ENCODE results near the gene CCL16. TPM values are rescaled to one million over a fixed set of nuclear protein-coding genes. Genes with fewer than 3 reads are reported as not detected.
"Not testable (repeated sequence)": the region's sequence is repeated elsewhere in the genome, so short reads cannot be mapped to it uniquely, and the experiment has no call there.

Gene CCL16
- total RNA-seq, 1 donor from 2014 or later: not detected

DNA sequence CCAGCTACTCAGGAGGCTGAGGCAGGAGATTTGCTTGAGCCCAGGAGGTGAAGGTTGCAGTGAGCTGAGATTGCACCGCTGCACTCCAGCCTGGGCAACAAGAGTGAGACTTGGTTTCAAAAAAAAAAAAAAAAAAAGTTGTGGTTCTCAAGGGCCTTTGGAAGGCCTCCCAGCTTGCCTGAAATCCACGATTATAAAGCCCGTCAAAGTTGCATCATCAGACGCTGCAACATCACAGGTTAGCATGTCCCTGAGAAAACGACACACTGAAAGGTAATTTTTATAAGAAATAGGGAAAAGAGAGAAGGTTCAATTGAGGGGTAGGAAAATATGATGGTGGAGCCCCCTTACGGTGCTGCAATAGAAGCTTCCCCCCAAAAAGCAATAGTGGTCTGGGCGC lies 33.2 kb downstream of the CCL16 start:
- no peaks in the 10 kb centered on the region for H3K9me3 ChIP-seq (replicated peaks)
- no peak overlapping the region for H3K27ac ChIP-seq (replicated peaks)
- H3K4me3 ChIP-seq: no peak overlapping the region
- intact Hi-C loops (cut with micrococcal nuclease): no loop called here
- peaks cover 28% of the 10 kb centered on the region for H3K27me3 ChIP-seq (ENCODE audit: low read depth)
- H3K36me3 ChIP-seq: no peaks in the 10 kb centered on the region
- H3K4me1 ChIP-seq: no peaks in the 10 kb centered on the region
- TF ChIP-seq, protein P1, sequence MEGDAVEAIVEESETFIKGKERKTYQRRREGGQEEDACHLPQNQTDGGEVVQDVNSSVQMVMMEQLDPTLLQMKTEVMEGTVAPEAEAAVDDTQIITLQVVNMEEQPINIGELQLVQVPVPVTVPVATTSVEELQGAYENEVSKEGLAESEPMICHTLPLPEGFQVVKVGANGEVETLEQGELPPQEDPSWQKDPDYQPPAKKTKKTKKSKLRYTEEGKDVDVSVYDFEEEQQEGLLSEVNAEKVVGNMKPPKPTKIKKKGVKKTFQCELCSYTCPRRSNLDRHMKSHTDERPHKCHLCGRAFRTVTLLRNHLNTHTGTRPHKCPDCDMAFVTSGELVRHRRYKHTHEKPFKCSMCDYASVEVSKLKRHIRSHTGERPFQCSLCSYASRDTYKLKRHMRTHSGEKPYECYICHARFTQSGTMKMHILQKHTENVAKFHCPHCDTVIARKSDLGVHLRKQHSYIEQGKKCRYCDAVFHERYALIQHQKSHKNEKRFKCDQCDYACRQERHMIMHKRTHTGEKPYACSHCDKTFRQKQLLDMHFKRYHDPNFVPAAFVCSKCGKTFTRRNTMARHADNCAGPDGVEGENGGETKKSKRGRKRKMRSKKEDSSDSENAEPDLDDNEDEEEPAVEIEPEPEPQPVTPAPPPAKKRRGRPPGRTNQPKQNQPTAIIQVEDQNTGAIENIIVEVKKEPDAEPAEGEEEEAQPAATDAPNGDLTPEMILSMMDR (IDR thresholded peaks at IDR 0.05; ENCODE audit: borderline replicate concordance): no peak
- no peak for DNase-seq

DNA sequence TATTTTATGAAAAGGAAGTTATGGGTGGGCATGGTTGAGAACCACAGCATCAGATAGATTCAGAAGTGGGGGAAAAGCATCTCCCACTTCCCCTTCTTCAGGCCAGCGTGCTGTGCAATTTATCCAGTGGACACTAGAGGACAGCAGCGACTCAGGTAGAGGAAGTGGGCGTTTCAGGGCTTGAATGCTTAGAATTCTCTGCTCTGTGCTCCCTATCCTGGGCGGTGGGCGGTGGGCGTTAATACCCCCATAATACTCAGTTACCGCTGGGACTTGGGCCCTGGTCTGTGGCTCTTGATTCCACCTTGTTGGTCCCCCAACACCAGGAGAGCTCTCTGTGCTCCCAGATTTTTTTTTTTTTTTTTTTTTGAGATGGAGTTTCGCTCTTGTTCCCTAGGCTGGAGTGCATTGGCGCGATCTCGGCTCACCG lies 34.1 kb downstream of the CCL16 start:
- DNase-seq: no peak
- peaks cover 28% of the 10 kb centered on the region for H3K27me3 ChIP-seq (ENCODE audit: low read depth)
- TF ChIP-seq, protein P1 (IDR thresholded peaks at IDR 0.05; ENCODE audit: borderline replicate concordance): peak; percentile 80
- no peaks in the 10 kb centered on the region for H3K9me3 ChIP-seq (replicated peaks)
- H3K36me3 ChIP-seq: no peaks in the 10 kb centered on the region
- peak overlapping the region; percentile 25 for H3K4me3 ChIP-seq
- no peak overlapping the region for H3K27ac ChIP-seq (replicated peaks)
- intact Hi-C loops (cut with micrococcal nuclease): no loop called here
- H3K4me1 ChIP-seq: no peaks in the 10 kb centered on the region

DNA sequence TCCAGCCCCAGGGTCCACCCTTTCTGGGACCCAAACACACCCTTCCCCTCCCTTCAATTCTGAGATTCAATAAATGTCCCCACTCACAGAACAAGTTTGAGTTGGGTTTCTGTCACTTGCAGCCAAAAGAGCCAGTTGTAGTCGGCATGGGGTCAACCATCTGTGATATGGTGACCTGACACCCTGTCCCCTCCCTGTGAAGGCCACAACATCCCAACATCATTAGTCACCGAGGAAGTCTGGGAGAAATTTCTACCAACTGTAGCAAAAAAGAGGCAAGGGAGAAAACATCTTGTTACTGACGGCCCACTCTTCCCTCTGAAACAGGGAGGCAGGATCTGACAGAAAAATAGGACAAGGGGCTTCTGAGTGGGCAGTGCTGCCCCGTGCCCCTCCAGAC lies 37.1 kb downstream of the CCL16 start:
- no peaks in the 10 kb centered on the region for H3K9me3 ChIP-seq (replicated peaks)
- intact Hi-C loops (cut with micrococcal nuclease): no loop called here
- H3K36me3 ChIP-seq: no peaks in the 10 kb centered on the region
- peaks cover 28% of the 10 kb centered on the region for H3K27me3 ChIP-seq (ENCODE audit: low read depth)
- TF ChIP-seq, protein P1 (IDR thresholded peaks at IDR 0.05; ENCODE audit: borderline replicate concordance): no peak
- no peaks in the 10 kb centered on the region for H3K4me1 ChIP-seq
- no peak overlapping the region for H3K4me3 ChIP-seq
- DNase-seq: no peak
- H3K27ac ChIP-seq (replicated peaks): no peak overlapping the region

- no peaks in the 10 kb centered on the region for H3K9me3 ChIP-seq (replicated peaks)
- H3K4me1 ChIP-seq: no peaks in the 10 kb centered on the region
- peaks cover 28% of the 10 kb centered on the region for H3K27me3 ChIP-seq (ENCODE audit: low read depth)
- intact Hi-C loops (cut with micrococcal nuclease): no loop called here
- no peaks in the 10 kb centered on the region for H3K36me3 ChIP-seq
- no peak within 1 kb of the TSS for H3K4me3 ChIP-seq
- TF ChIP-seq, protein P1 (IDR thresholded peaks at IDR 0.05; ENCODE audit: borderline replicate concordance): no peak
- DNase-seq: no peak
- no peak within 1 kb of the TSS for H3K27ac ChIP-seq (replicated peaks)
Measured at GRCh38 chr17:35943537-35943936, 37.8 kb downstream of the CCL16 start, which contains the start of gene LYZL6. LYZL6 (minus strand) TSS chr17:35943713; CDS start chr17:35939356, 4,357 bp downstream.

GRCh38 chr17:35942588-35943186 lies 38.6 kb downstream of the CCL16 start:
- intact Hi-C loops (cut with micrococcal nuclease): no loop called here
- Histone ChIP-seq H3K9me3 (replicated peaks) (no peaks in the 10 kb centered on the region), H3K4me1 (no peaks in the 10 kb centered on the region), H3K36me3 (no peaks in the 10 kb centered on the region), H3K27ac (replicated peaks) (no peak overlapping the region), H3K4me3 (no peak overlapping the region), H3K27me3 (ENCODE audit: low read depth) (peaks cover 22% of the 10 kb centered on the region)
- DNase-seq: no peak
- TF ChIP-seq, protein P1 (IDR thresholded peaks at IDR 0.05; ENCODE audit: borderline replicate concordance): no peak

GRCh38 chr17:35938492-35938891 lies 42.8 kb downstream of the CCL16 start:
- H3K4me3 ChIP-seq; H3K36me3 ChIP-seq; H3K27me3 ChIP-seq (ENCODE audit: low read depth); H3K27ac ChIP-seq (replicated peaks); H3K9me3 ChIP-seq (replicated peaks); DNase-seq; intact Hi-C loops (cut with micrococcal nuclease); H3K4me1 ChIP-seq: not testable (repeated sequence)
